Muscle layer of duodenum (tissue), 2 donors: ENCODE measurements around the gene CCDC70.

Source experiments
- H3K27ac ChIP-seq: one replicate; pipeline ENCODE4 v1.7.0; 2013; ENCODE audit warnings: mild to moderate bottlenecking, low read length
- H3K27me3 ChIP-seq: one replicate; pipeline ENCODE4 v1.7.0; 2013; ENCODE audit warnings: low read depth, mild to moderate bottlenecking, control low read depth, low read length
- H3K36me3 ChIP-seq, 2 donors: one replicate each; pipeline ENCODE4 v1.7.0; 2013; ENCODE audit warnings: low read length in 2 of 2, control low read depth in 1 of 2, mild to moderate bottlenecking in 1 of 2; ENCODE audit not compliant: insufficient read depth in 2 of 2, control insufficient read depth in 1 of 2
- H3K4me1 ChIP-seq, 2 donors: one replicate each; pipeline ENCODE4 v1.7.0; 2013; ENCODE audit warnings: low read length in 2 of 2, mild to moderate bottlenecking in 2 of 2, control low read depth in 1 of 2, moderate library complexity in 1 of 2; ENCODE audit not compliant: insufficient read depth in 2 of 2, control insufficient read depth in 1 of 2
- H3K4me3 ChIP-seq, 2 donors: one replicate each; pipeline ENCODE4 v1.7.0; 2013; ENCODE audit warnings: low read length in 2 of 2, low read depth in 1 of 2, mild to moderate bottlenecking in 1 of 2
- H3K9me3 ChIP-seq, 2 donors: one replicate each; pipeline ENCODE4 v1.7.0; 2013; ENCODE audit warnings: low read length in 2 of 2, control low read depth in 1 of 2, mild to moderate bottlenecking in 1 of 2; ENCODE audit not compliant: control insufficient read depth in 1 of 2
- donor health status: healthy.

Gene CCDC70

GRCh38 chr13:51912511-51913225, 50.9 kb downstream of the CCDC70 start:
- Histone ChIP-seq H3K4me3 (no peak overlapping the region), H3K27me3 (no peaks in the 10 kb centered on the region), H3K4me1 (no peaks in the 10 kb centered on the region), H3K36me3 (no peaks in the 10 kb centered on the region), H3K27ac (no peak overlapping the region), H3K9me3 (no peaks in the 10 kb centered on the region)

DNA sequence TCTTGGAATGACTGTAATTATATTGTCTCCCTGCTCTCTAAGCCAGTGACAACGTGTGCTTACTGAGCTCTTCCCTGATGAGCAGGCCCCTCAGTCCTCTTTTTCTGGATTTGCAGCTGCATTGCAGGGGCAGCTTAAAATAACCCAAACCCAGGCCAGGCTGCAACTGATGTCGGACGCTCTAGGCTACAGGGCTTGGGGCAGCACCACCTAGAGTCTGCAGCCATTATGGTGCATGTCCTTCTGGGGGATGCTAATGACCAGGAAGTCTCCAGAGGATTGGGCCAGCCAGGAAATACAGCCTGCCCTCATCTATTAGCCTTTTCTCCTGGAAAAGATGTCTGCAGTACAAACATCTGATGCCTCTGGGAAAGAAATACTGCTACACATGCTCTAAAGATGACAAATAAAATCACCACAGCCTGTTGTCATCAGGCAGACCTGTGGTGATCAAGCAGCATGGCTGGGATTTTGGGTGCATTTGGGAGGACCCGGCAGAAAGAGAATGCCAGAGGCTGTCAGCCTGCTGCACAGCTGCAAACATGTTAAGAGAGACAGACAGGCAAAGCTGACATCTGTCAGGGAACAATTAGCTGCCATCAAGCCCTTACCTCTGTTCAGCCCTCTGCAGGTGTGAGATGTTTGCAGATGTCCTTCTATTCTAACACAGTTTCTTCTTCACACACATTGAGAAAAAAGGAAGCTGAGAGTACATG, 51.8 kb downstream of the CCDC70 start:
- H3K27ac ChIP-seq: no peak overlapping the region
- no peak overlapping the region for H3K4me3 ChIP-seq
- H3K9me3 ChIP-seq: no peaks in the 10 kb centered on the region
- H3K36me3 ChIP-seq: no peaks in the 10 kb centered on the region
- no peaks in the 10 kb centered on the region for H3K27me3 ChIP-seq
- no peaks in the 10 kb centered on the region for H3K4me1 ChIP-seq

DNA sequence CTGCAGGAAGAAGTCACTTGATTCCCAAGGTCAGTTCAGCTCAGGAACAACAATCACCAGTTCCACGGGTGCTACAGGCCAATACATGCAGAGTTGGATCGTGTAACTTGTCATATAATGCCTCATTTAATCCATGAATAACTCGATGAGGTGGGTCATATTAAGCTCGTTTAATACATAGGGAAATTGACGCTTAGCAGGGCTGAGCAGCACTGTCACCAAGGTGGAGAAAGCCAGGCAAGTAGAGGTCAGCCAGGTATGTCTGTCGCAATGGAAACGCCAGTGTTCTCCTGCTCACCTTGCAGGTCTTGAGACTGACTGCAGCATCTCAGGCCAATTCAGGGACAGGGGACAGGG, 52.3 kb downstream of the CCDC70 start:
- Histone ChIP-seq H3K27ac (no peak overlapping the region), H3K27me3 (no peaks in the 10 kb centered on the region), H3K4me3 (no peak overlapping the region), H3K4me1 (no peaks in the 10 kb centered on the region), H3K9me3 (no peaks in the 10 kb centered on the region), H3K36me3 (no peaks in the 10 kb centered on the region)
